ENCODE measurements around the gene SMG5. TPM values are rescaled to one million over a fixed set of nuclear protein-coding genes. Genes with fewer than 3 reads are reported as not detected.

The SMG5 gene
- polyA plus RNA-seq, 3 donors, result 4.4 to 72.4 (median 7.0) TPM

- H4K20me1 ChIP-seq (ENCODE audit: insufficient read depth, low read length), result no peaks in the 10 kb centered on the region
- H3K9ac ChIP-seq (ENCODE audit: insufficient read depth, low read length, poor library complexity, severe bottlenecking), result no peak overlapping the region
- peaks cover 4% of the 10 kb centered on the region for H3K4me1 Mint-ChIP-seq
- no peaks in the 10 kb centered on the region for H3K9me3 ChIP-seq (replicated peaks in 1 of 2; ENCODE audit: control insufficient read depth in 1 of 2, insufficient read depth in 1 of 2, low read length in 2 of 2)
- H3K4me1 ChIP-seq (ENCODE audit: control insufficient read depth in 1 of 2, insufficient read depth in 2 of 2, low read length in 2 of 2), result no peaks in the 10 kb centered on the region
- H3K27ac ChIP-seq (ENCODE audit: low read depth in 1 of 2, low read length in 2 of 2), result no peak overlapping the region
- H2AFZ ChIP-seq (ENCODE audit: insufficient read depth, low read depth, low read length, poor library complexity, severe bottlenecking), result no peak overlapping the region
- H3K27me3 ChIP-seq (ENCODE audit: control insufficient read depth in 2 of 2, insufficient read depth in 2 of 2, low read length in 2 of 2), result no peaks in the 10 kb centered on the region
- no peaks in the 10 kb centered on the region for H3K79me2 ChIP-seq (ENCODE audit: insufficient read depth, low read length)
- no peak overlapping the region for H3K4me3 ChIP-seq (replicated peaks in 1 of 3; ENCODE audit: low read depth in 2 of 3, low read length in 3 of 3)
- peaks cover 0 to 1% (median 0%) of the 10 kb centered on the region in 7 donors for H3K9me3 Mint-ChIP-seq
- 86% methylated on average over 2 of the region's 4 CpGs for WGBS (ENCODE audit: insufficient coverage)
- H3K4me3 Mint-ChIP-seq, result no peak overlapping the region
- no peak for TF ChIP-seq CTCF (IDR thresholded peaks at IDR 0.05)
- H3K4me2 ChIP-seq (replicated peaks; ENCODE audit: extremely low read depth, low read length, poor library complexity, severe bottlenecking), result no peak overlapping the region
- H3K27ac Mint-ChIP-seq, result no peak overlapping the region
- peaks cover 39 to 67% of the 10 kb centered on the region in 2 donors for H3K36me3 ChIP-seq (replicated peaks in 1 of 2; ENCODE audit: control insufficient read depth in 1 of 2, insufficient read depth in 2 of 2, low read length in 2 of 2)
- H3K36me3 Mint-ChIP-seq, result peaks cover 56 to 63% of the 10 kb centered on the region in 2 donors
- no peaks in the 10 kb centered on the region for H3K27me3 Mint-ChIP-seq (ENCODE audit: low read depth in 3 of 3)
- intact Hi-C loops (cut with micrococcal nuclease), result loop anchor here (2.0 to 5.0 kb wide), 3 partner anchors 79 to 136 kb away; no protein-coding TSS in a partner anchor
- no peak for DNase-seq
Measured at GRCh38 chr1:156226782-156227181, 55.8 kb downstream of the SMG5 start.

GRCh38 chr1:156226116-156226538, 56.5 kb downstream of the SMG5 start:
- H3K9me3 Mint-ChIP-seq, result peaks cover 0 to 1% (median 0%) of the 10 kb centered on the region in 7 donors
- H3K36me3 Mint-ChIP-seq, result peaks cover 60 to 70% of the 10 kb centered on the region in 2 donors
- no CpG with 5 or more reads among the region's 2 CpGs for WGBS (ENCODE audit: insufficient coverage)

More at GRCh38 chr1:156226116-156226538, 56.5 kb downstream of the SMG5 start:
- intact Hi-C loops (cut with micrococcal nuclease), result loop anchor here (2.0 to 5.0 kb wide), 3 partner anchors 79 to 135 kb away; no protein-coding TSS in a partner anchor
- H3K9ac ChIP-seq (ENCODE audit: insufficient read depth, low read length, poor library complexity, severe bottlenecking), result no peak overlapping the region
- peaks cover 45 to 68% of the 10 kb centered on the region in 2 donors for H3K36me3 ChIP-seq (replicated peaks in 1 of 2; ENCODE audit: control insufficient read depth in 1 of 2, insufficient read depth in 2 of 2, low read length in 2 of 2)
- no peak overlapping the region for H3K27ac Mint-ChIP-seq
- H3K27me3 ChIP-seq (ENCODE audit: control insufficient read depth in 2 of 2, insufficient read depth in 2 of 2, low read length in 2 of 2), result no peaks in the 10 kb centered on the region
- no peaks in the 10 kb centered on the region for H4K20me1 ChIP-seq (ENCODE audit: insufficient read depth, low read length)
- peaks cover 2% of the 10 kb centered on the region for H3K79me2 ChIP-seq (ENCODE audit: insufficient read depth, low read length)
- no peak overlapping the region for H3K4me2 ChIP-seq (replicated peaks; ENCODE audit: extremely low read depth, low read length, poor library complexity, severe bottlenecking)
- no peak for DNase-seq
- no peaks in the 10 kb centered on the region for H3K27me3 Mint-ChIP-seq (ENCODE audit: low read depth in 3 of 3)
- H2AFZ ChIP-seq (ENCODE audit: insufficient read depth, low read depth, low read length, poor library complexity, severe bottlenecking), result no peak overlapping the region
- no peaks in the 10 kb centered on the region for H3K4me1 ChIP-seq (ENCODE audit: control insufficient read depth in 1 of 2, insufficient read depth in 2 of 2, low read length in 2 of 2)
- H3K4me3 ChIP-seq (replicated peaks in 1 of 3; ENCODE audit: low read depth in 2 of 3, low read length in 3 of 3), result no peak overlapping the region
- TF ChIP-seq CTCF (IDR thresholded peaks at IDR 0.05), result no peak
- H3K4me3 Mint-ChIP-seq, result no peak overlapping the region
- no peak overlapping the region for H3K27ac ChIP-seq (ENCODE audit: low read depth in 1 of 2, low read length in 2 of 2)
- H3K4me1 Mint-ChIP-seq, result peaks cover 4% of the 10 kb centered on the region
- no peaks in the 10 kb centered on the region for H3K9me3 ChIP-seq (replicated peaks in 1 of 2; ENCODE audit: control insufficient read depth in 1 of 2, insufficient read depth in 1 of 2, low read length in 2 of 2)

Measured in CD14-positive monocyte (primary cell).